ENCODE data around the gene ACAA1. TPM values are rescaled to one million over a fixed set of nuclear protein-coding genes. Genes with fewer than 3 reads are reported as not detected.

Gene ACAA1
- total RNA-seq, 4 donors from 2014 or later, result 24.5 to 31.2 (median 29.3) TPM

DNA sequence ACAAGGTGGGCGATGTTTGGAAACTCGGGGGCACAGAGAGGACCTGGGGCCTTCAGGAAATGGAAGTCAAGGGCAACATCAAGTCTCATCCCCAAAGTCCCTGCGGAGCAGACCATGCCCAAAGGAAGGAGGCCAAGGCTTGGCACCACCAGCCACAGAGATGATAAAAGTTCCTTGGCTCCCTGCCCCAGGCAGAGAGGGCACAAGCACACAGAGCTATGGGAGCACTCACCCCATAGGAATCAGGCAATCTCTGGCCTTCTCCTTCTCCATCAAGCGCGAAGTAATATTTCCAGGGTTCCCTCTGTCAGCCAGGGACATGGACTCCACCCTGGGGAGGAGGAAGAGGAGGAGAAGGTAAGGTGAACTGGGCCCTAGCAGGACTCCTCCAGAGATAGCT, 7.9 kb downstream of the ACAA1 start:
- intact Hi-C loops (cut with DNase I; ENCODE audit: low total_unique reads) (no loop called here), in situ Hi-C loops (cut with MboI; ENCODE audit: low sequenced_read_pairs in 4 of 4) (loop anchor here in 3 of 4 donors (25.0 kb wide), 1 partner anchor 358 kb away; the partner anchor contains the start of gene EXOG (in 3 of the 3))
- no peak for DNase-seq
- ATAC-seq, result no peak
- no peak for TF ChIP-seq POLR2A (IDR thresholded peaks at IDR 0.05)
- TF ChIP-seq, protein P1, sequence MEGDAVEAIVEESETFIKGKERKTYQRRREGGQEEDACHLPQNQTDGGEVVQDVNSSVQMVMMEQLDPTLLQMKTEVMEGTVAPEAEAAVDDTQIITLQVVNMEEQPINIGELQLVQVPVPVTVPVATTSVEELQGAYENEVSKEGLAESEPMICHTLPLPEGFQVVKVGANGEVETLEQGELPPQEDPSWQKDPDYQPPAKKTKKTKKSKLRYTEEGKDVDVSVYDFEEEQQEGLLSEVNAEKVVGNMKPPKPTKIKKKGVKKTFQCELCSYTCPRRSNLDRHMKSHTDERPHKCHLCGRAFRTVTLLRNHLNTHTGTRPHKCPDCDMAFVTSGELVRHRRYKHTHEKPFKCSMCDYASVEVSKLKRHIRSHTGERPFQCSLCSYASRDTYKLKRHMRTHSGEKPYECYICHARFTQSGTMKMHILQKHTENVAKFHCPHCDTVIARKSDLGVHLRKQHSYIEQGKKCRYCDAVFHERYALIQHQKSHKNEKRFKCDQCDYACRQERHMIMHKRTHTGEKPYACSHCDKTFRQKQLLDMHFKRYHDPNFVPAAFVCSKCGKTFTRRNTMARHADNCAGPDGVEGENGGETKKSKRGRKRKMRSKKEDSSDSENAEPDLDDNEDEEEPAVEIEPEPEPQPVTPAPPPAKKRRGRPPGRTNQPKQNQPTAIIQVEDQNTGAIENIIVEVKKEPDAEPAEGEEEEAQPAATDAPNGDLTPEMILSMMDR (IDR thresholded peaks at IDR 0.05 in 4 of 5, conservative IDR thresholded peaks at IDR 0.05 in 1 of 5), result no peak
- no peaks in the 10 kb centered on the region for H3K27me3 ChIP-seq
- no peaks in the 10 kb centered on the region for H3K4me1 ChIP-seq
- H3K4me3 ChIP-seq, result no peak overlapping the region
- peaks cover 0 to 95% of the 10 kb centered on the region in 2 donors for H3K36me3 ChIP-seq
- no peaks in the 10 kb centered on the region for H3K9me3 ChIP-seq
- H3K27ac ChIP-seq, result no peak overlapping the region

DNA sequence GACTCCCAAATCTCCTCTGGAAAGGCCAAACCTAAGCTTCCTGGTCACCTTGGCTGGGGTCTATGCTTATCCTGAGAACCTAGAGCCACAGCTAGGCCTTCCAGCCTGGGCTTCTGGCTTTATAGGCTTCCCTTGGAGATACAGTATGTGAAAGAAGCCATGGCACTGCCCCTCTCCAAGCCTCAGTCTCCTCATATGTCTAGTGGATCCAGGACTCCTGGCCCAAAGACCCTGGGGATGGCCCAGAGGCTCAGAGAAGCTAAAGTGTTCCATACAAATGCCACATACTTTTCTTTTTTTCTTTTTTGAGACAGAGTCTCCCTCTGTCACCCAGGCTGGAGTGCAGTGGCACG, 8.6 kb downstream of the ACAA1 start:
- H3K27me3 ChIP-seq, result no peaks in the 10 kb centered on the region
- no peaks in the 10 kb centered on the region for H3K4me1 ChIP-seq
- TF ChIP-seq POLR2A (IDR thresholded peaks at IDR 0.05), result no peak
- TF ChIP-seq, protein P1 (IDR thresholded peaks at IDR 0.05 in 4 of 5, conservative IDR thresholded peaks at IDR 0.05 in 1 of 5), result no peak
- peaks cover 0 to 95% of the 10 kb centered on the region in 2 donors for H3K36me3 ChIP-seq
- H3K9me3 ChIP-seq, result no peaks in the 10 kb centered on the region
- H3K27ac ChIP-seq, result no peak overlapping the region
- intact Hi-C loops (cut with DNase I; ENCODE audit: low total_unique reads), result no loop called here
- ATAC-seq, result no peak
- DNase-seq, result no peak
- no peak overlapping the region for H3K4me3 ChIP-seq
- in situ Hi-C loops (cut with MboI; ENCODE audit: low sequenced_read_pairs in 4 of 4), result loop anchor here in 3 of 4 donors (25.0 kb wide), 1 partner anchor 359 kb away; the partner anchor contains the start of gene EXOG (in 3 of the 3)

DNA sequence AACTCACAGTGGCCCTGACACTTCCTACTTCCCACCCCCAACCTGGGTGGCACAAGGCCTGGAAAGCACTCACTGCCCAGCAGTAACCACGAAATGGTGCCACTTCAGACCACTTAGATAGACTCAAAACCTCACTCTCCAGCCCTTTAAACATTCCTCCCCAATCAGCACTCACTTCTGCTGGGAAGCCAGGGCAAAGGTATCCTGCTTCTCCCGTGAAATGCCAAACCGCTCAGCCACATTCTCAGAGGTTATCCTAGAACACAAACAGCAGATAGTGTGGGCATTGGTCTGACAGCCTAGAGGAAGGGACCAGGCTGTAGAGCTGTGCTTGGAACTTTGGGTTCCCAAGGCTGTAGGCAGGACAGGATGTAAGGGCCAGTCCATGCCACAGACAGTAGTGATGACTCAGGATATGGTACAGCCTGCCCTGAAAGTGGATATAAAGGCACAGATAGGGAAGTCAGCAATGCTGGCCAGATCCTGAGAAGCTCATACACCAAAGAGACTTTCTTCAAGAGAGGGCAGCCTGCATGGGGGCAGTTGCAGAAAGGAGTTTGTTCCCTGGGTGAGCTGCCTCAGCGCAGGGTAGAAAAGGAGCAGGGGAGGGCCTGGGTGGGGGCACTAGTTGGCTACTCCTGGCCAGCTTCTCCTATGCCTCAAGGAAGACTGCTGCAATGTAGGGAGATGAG, 9.2 kb downstream of the ACAA1 start:
- intact Hi-C loops (cut with DNase I; ENCODE audit: low total_unique reads) (no loop called here), in situ Hi-C loops (cut with MboI; ENCODE audit: low sequenced_read_pairs in 4 of 4) (loop anchor here in 3 of 4 donors (25.0 kb wide), 1 partner anchor 360 kb away; the partner anchor contains the start of gene EXOG (in 3 of the 3))
- DNase-seq (no peak), ATAC-seq (no peak)
- H3K4me3 ChIP-seq, result no peak overlapping the region
- H3K27me3 ChIP-seq, result no peaks in the 10 kb centered on the region
- H3K9me3 ChIP-seq, result no peaks in the 10 kb centered on the region
- no peaks in the 10 kb centered on the region for H3K4me1 ChIP-seq
- H3K36me3 ChIP-seq, result peaks cover 0 to 93% of the 10 kb centered on the region in 2 donors
- no peak for TF ChIP-seq POLR2A (IDR thresholded peaks at IDR 0.05)
- TF ChIP-seq, protein P1 (IDR thresholded peaks at IDR 0.05 in 4 of 5, conservative IDR thresholded peaks at IDR 0.05 in 1 of 5), result no peak
- no peak overlapping the region for H3K27ac ChIP-seq

DNA sequence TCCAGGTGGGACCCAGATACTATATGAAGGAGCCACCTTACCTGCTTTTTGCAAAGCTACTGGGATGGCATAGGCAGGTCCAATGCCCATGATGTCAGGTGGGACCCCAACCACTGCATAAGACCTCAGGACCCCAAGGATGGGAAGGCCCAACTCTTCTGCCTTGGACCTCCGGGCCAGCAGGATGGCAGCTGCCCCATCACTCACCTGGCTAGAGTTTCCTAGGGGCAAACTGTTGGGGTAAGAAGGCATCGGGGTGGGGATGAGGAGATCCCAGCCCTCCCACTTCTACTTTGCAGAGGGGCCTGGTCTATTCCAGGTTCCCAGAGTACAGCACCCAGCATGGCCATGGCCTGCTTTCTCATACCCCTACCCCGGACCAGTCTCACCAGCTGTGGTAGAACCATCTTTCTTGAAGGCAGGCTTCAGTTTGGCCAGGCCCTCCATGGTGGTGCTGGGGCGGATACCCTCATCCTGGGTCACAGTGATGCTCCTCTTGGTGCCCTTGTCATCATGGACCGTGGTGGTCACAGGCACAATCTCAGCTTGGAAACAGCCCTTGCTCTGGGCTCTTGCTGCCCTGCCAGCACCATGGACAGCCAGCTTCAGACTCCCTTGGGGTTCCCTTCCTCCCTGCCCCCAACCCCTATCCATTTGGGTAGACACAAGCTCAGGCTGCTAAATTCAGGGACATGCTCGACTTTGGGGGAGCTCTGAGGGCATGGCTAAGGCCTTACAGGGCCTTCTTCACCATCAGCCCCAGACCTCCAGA, 10.6 kb downstream of the ACAA1 start:
- TF ChIP-seq, protein P1 (IDR thresholded peaks at IDR 0.05 in 4 of 5, conservative IDR thresholded peaks at IDR 0.05 in 1 of 5), result no peak
- TF ChIP-seq POLR2A (IDR thresholded peaks at IDR 0.05), result no peak
- Histone ChIP-seq H3K36me3 (peaks cover 0 to 96% of the 10 kb centered on the region in 2 donors), H3K27me3 (no peaks in the 10 kb centered on the region), H3K4me3 (no peak overlapping the region), H3K27ac (no peak overlapping the region), H3K4me1 (no peaks in the 10 kb centered on the region), H3K9me3 (no peaks in the 10 kb centered on the region)
- intact Hi-C loops (cut with DNase I; ENCODE audit: low total_unique reads) (no loop called here), in situ Hi-C loops (cut with MboI; ENCODE audit: low sequenced_read_pairs in 4 of 4) (loop anchor here in 3 of 4 donors (25.0 kb wide), 1 partner anchor 361 kb away; the partner anchor contains the start of gene EXOG (in 3 of the 3))
- DNase-seq (no peak), ATAC-seq (no peak)
